GM18517 (cell line): ENCODE results near the gene YBX3.

Experiments
- ATAC-seq: cut with Tn5 transposase; IDR thresholded peaks from one replicate; pipeline ENCODE4 v1.9.1; 2021; ENCODE audit warnings: mild to moderate bottlenecking, moderate library complexity; ENCODE audit not compliant: unreplicated experiment

Gene YBX3

GRCh38 chr12:10722502-10722904 is 620 bp downstream of the YBX3 start:
- peak; percentile 50 for ATAC-seq

GRCh38 chr12:10721651-10722501 is 1.2 kb downstream of the YBX3 start:
- peak; percentile 37 for ATAC-seq

GRCh38 chr12:10720974-10721650 is 2.0 kb downstream of the YBX3 start:
- ATAC-seq, result no peak

- no peak for ATAC-seq
Measured at GRCh38 chr12:10719482-10719881, 3.6 kb downstream of the YBX3 start.

- ATAC-seq, result no peak
Measured at GRCh38 chr12:10718279-10718821, 4.8 kb downstream of the YBX3 start.

GRCh38 chr12:10717410-10717809 is 5.7 kb downstream of the YBX3 start:
- ATAC-seq, result no peak

- no peak for ATAC-seq
Measured at GRCh38 chr12:10716704-10717315, 6.3 kb downstream of the YBX3 start.

- no peak for ATAC-seq
Measured at GRCh38 chr12:10716277-10716676, 6.8 kb downstream of the YBX3 start.

- no peak for ATAC-seq
Measured at GRCh38 chr12:10715491-10715890, 7.6 kb downstream of the YBX3 start.

- ATAC-seq, result no peak
Measured at GRCh38 chr12:10709808-10710207, 13.3 kb downstream of the YBX3 start.

GRCh38 chr12:10708862-10709261 is 14.3 kb downstream of the YBX3 start:
- no peak for ATAC-seq

- no peak for ATAC-seq
Measured at GRCh38 chr12:10705655-10706054, 17.5 kb downstream of the YBX3 start.

- ATAC-seq, result no peak
Measured at GRCh38 chr12:10701843-10702242, 21.3 kb downstream of the YBX3 start.

- ATAC-seq, result peak; percentile 69
Measured at GRCh38 chr12:10701131-10701681, 21.9 kb downstream of the YBX3 start.

GRCh38 chr12:10700581-10700980 is 22.5 kb downstream of the YBX3 start:
- ATAC-seq, result peak; percentile 16

- ATAC-seq, result no peak
Measured at GRCh38 chr12:10697862-10698261, 25.3 kb downstream of the YBX3 start.

- ATAC-seq, result no peak
Measured at GRCh38 chr12:10697156-10697555, 26.0 kb downstream of the YBX3 start.

GRCh38 chr12:10690906-10691305 is 32.2 kb downstream of the YBX3 start:
- no peak for ATAC-seq

- no peak for ATAC-seq
Measured at GRCh38 chr12:10689146-10689545, 34.0 kb downstream of the YBX3 start.

GRCh38 chr12:10688042-10688441 is 35.1 kb downstream of the YBX3 start:
- ATAC-seq, result no peak

GRCh38 chr12:10673659-10674384 is 49.3 kb downstream of the YBX3 start, which contains the start of gene STYK1:
STYK1 (minus strand) TSS chr12:10674052; CDS start chr12:10634618, 39,434 bp downstream.
- peak; percentile 71 for ATAC-seq
